CD4-positive, alpha-beta memory T cell (primary cell): ENCODE measurements around the gene MRPS34. TPM values are rescaled to one million over a fixed set of nuclear protein-coding genes. Genes with fewer than 3 reads are reported as not detected.

Source experiments
- CTCF ChIA-PET: fragments of 350-600 bp; sonication (Branson Sonifier 250); formaldehyde crosslinking; loops from one replicate; lab custom pipeline; 2021; ENCODE audit warnings: inconsistent platforms; ENCODE audit not compliant: partially characterized antibody; lab: Charles Lee
- POLR2A ChIA-PET: fragments of 350-600 bp; sonication (Branson Sonifier 250); formaldehyde crosslinking; loops from one replicate; lab custom pipeline; 2021; ENCODE audit not compliant: partially characterized antibody; lab: Charles Lee
- DNase-seq, 5 donors: peaks; one replicate each; pipeline versions ENCODE4 v3.0.0 to v3.0.0-alpha.2; 2020 to 2022; ENCODE audit warnings: mixed read lengths in 1 of 5
- H3K27ac ChIP-seq: one replicate; pipeline ENCODE4 v1.7.0; 2013; ENCODE audit warnings: low read depth, low read length
- H3K27me3 ChIP-seq: 2 replicates; pipeline ENCODE4 v1.7.0; 2013; ENCODE audit warnings: mild to moderate bottlenecking, low read length, moderate library complexity; ENCODE audit not compliant: insufficient read depth
- H3K36me3 ChIP-seq: 2 replicates; pipeline ENCODE4 v1.7.0; 2013; ENCODE audit warnings: mild to moderate bottlenecking, low read length, moderate library complexity; ENCODE audit not compliant: insufficient read depth
- H3K4me1 ChIP-seq: 2 replicates; pipeline ENCODE4 v1.7.0; 2013; ENCODE audit warnings: mild to moderate bottlenecking, low read length, moderate library complexity; ENCODE audit not compliant: insufficient read depth
- H3K4me3 ChIP-seq, 2 donors: one replicate each; pipeline ENCODE4 v1.7.0; 2013; ENCODE audit warnings: low read length in 2 of 2, mild to moderate bottlenecking in 1 of 2
- H3K9me3 ChIP-seq, 2 donors: one replicate each; pipeline ENCODE4 v1.7.0; 2013; ENCODE audit warnings: low read length in 2 of 2, control low read depth in 1 of 2; ENCODE audit not compliant: control insufficient read depth in 1 of 2
- H3K27ac Mint-ChIP-seq, 7 donors: one replicate each; pipeline ENCODE4 v1.8.0; 2020 to 2021; ENCODE audit warnings: mixed read lengths in 7 of 7, mild to moderate bottlenecking in 6 of 7, inconsistent platforms in 3 of 7, moderate library complexity in 3 of 7
- H3K27me3 Mint-ChIP-seq, 2 donors: one replicate each; pipeline ENCODE4 v1.8.0; 2020 to 2021; ENCODE audit warnings: mixed read lengths in 2 of 2
- H3K36me3 Mint-ChIP-seq, 2 donors: one replicate each; pipeline ENCODE4 v1.8.0; 2020 to 2021; ENCODE audit warnings: mixed read lengths in 2 of 2, inconsistent platforms in 1 of 2, mild to moderate bottlenecking in 1 of 2
- H3K4me1 Mint-ChIP-seq, 4 donors: one replicate each; pipeline ENCODE4 v1.8.0; 2020 to 2021; ENCODE audit warnings: mixed read lengths in 4 of 4, mild to moderate bottlenecking in 1 of 4
- H3K4me3 Mint-ChIP-seq, 8 donors: one replicate each; pipeline ENCODE4 v1.8.0; 2020 to 2021; ENCODE audit warnings: mixed read lengths in 8 of 8, mild to moderate bottlenecking in 7 of 8, moderate library complexity in 6 of 8, inconsistent platforms in 3 of 8
- H3K9me3 Mint-ChIP-seq, 8 donors: one replicate each; pipeline ENCODE4 v1.8.0; 2020 to 2021; ENCODE audit warnings: mixed read lengths in 8 of 8, mild to moderate bottlenecking in 5 of 8, inconsistent platforms in 3 of 8, moderate library complexity in 1 of 8
- intact Hi-C: fragments of 100-400 bp; cut with micrococcal nuclease; formaldehyde crosslinking; loops from one replicate; pipeline ENCODE4 v1.15.1; 2023
- polyA plus RNA-seq, 2 donors: library from polyadenylated mRNA; unstranded; fragments of 300-500 nt; fragmentation: Illumina TruSeq; gene quantifications; one replicate each; pipeline ENCODE4 v1.2.3, GENCODE V29; 2021
- total RNA-seq, 2 experiments: library from RNA; stranded (reverse); gene quantifications; one replicate each; pipeline ENCODE4 v1.2.3, GENCODE V29; 2021

MRPS34 gene
- total and polyA plus RNA-seq, 4 experiments from 2014 or later = 57.6 to 151 (median 103) TPM

- Mint-ChIP-seq H3K27ac (no peak overlapping the region), H3K36me3 (peaks cover 4 to 16% of the 10 kb centered on the region in 2 donors), H3K9me3 (no peaks in the 10 kb centered on the region), H3K27me3 (no peaks in the 10 kb centered on the region), H3K4me3 (no peak overlapping the region), H3K4me1 (peaks cover 8 to 20% (median 14%) of the 10 kb centered on the region in 4 donors)
- ChIA-PET POLR2A (interaction anchor here (0.7 to 2.8 kb wide), 2 partner anchors 11 to 54 kb away, joined by 3 to 11 read pairs; partner anchors contain the start of genes MAPK8IP3 and NME3), CTCF (no interaction called here)
- no peaks in the 10 kb centered on the region for H3K9me3 ChIP-seq
- H3K4me1 ChIP-seq = peaks cover 9% of the 10 kb centered on the region
- peaks cover 14% of the 10 kb centered on the region for H3K36me3 ChIP-seq
- H3K4me3 ChIP-seq = no peak overlapping the region
- no peak for DNase-seq
- no peak overlapping the region for H3K27ac ChIP-seq
- no peaks in the 10 kb centered on the region for H3K27me3 ChIP-seq
- intact Hi-C loops = no loop called here
Measured at GRCh38 chr16:1759511-1759910, 13.4 kb downstream of the MRPS34 start.

- peaks cover 4 to 20% of the 10 kb centered on the region in 2 donors for H3K36me3 Mint-ChIP-seq
- peaks cover 12% of the 10 kb centered on the region for H3K36me3 ChIP-seq
- no peak overlapping the region for H3K4me3 ChIP-seq
- no peaks in the 10 kb centered on the region for H3K27me3 Mint-ChIP-seq
- H3K9me3 ChIP-seq = no peaks in the 10 kb centered on the region
- no peak overlapping the region for H3K4me3 Mint-ChIP-seq
- no peaks in the 10 kb centered on the region for H3K27me3 ChIP-seq
- peaks cover 8 to 20% (median 14%) of the 10 kb centered on the region in 4 donors for H3K4me1 Mint-ChIP-seq
- intact Hi-C loops = no loop called here
- H3K27ac Mint-ChIP-seq = peak overlapping the region in 1 of 7 donors; percentile 37
- H3K9me3 Mint-ChIP-seq = no peaks in the 10 kb centered on the region
- ChIA-PET POLR2A (no interaction called here), CTCF (no interaction called here)
- DNase-seq = no peak
- H3K27ac ChIP-seq = no peak overlapping the region
- peaks cover 9% of the 10 kb centered on the region for H3K4me1 ChIP-seq
Measured at GRCh38 chr16:1758923-1759322, 14.0 kb downstream of the MRPS34 start.

- H3K9me3 ChIP-seq = no peaks in the 10 kb centered on the region
- H3K4me3 Mint-ChIP-seq = peak overlapping the region in 1 of 8 donors; percentile 11
- DNase-seq = no peak
- no peaks in the 10 kb centered on the region for H3K27me3 ChIP-seq
- CTCF ChIA-PET = no interaction called here
- H3K9me3 Mint-ChIP-seq = no peaks in the 10 kb centered on the region
- intact Hi-C loops = no loop called here
- H3K4me1 Mint-ChIP-seq = peaks cover 8 to 20% (median 14%) of the 10 kb centered on the region in 4 donors
- POLR2A ChIA-PET = no interaction called here
- peaks cover 9% of the 10 kb centered on the region for H3K4me1 ChIP-seq
- H3K27me3 Mint-ChIP-seq = no peaks in the 10 kb centered on the region
- H3K27ac Mint-ChIP-seq = peak overlapping the region in 3 of 7 donors; percentile 22 to 46 (median 23)
- peaks cover 4 to 22% of the 10 kb centered on the region in 2 donors for H3K36me3 Mint-ChIP-seq
- no peak overlapping the region for H3K4me3 ChIP-seq
- H3K36me3 ChIP-seq = peaks cover 10% of the 10 kb centered on the region
- no peak overlapping the region for H3K27ac ChIP-seq
Measured at GRCh38 chr16:1757714-1758461, 15.0 kb downstream of the MRPS34 start.

GRCh38 chr16:1754204-1754603 is 18.7 kb downstream of the MRPS34 start:
- no peaks in the 10 kb centered on the region for H3K27me3 Mint-ChIP-seq
- Histone ChIP-seq H3K36me3 (peaks cover 20% of the 10 kb centered on the region), H3K4me1 (peaks cover 9% of the 10 kb centered on the region), H3K4me3 (no peak overlapping the region), H3K27ac (no peak overlapping the region), H3K9me3 (no peaks in the 10 kb centered on the region), H3K27me3 (no peaks in the 10 kb centered on the region)
- intact Hi-C loops = no loop called here
- no peak overlapping the region for H3K4me3 Mint-ChIP-seq
- H3K36me3 Mint-ChIP-seq = peaks cover 8 to 22% of the 10 kb centered on the region in 2 donors
- H3K27ac Mint-ChIP-seq = peak overlapping the region in 1 of 7 donors; percentile 64
- H3K9me3 Mint-ChIP-seq = no peaks in the 10 kb centered on the region
- DNase-seq = no peak
- ChIA-PET CTCF (no interaction called here), POLR2A (no interaction called here)
- H3K4me1 Mint-ChIP-seq = peaks cover 8 to 20% (median 14%) of the 10 kb centered on the region in 4 donors

GRCh38 chr16:1752853-1753252 is 20.1 kb downstream of the MRPS34 start:
- no peak overlapping the region for H3K4me3 Mint-ChIP-seq
- intact Hi-C loops = no loop called here
- no peak overlapping the region for H3K27ac Mint-ChIP-seq
- Histone ChIP-seq H3K36me3 (peaks cover 33% of the 10 kb centered on the region), H3K4me3 (no peak overlapping the region), H3K27ac (no peak overlapping the region), H3K27me3 (no peaks in the 10 kb centered on the region), H3K9me3 (no peaks in the 10 kb centered on the region), H3K4me1 (peaks cover 9% of the 10 kb centered on the region)
- peak in 1 of 5 donors; percentile 9 for DNase-seq
- CTCF ChIA-PET = no interaction called here
- H3K27me3 Mint-ChIP-seq = no peaks in the 10 kb centered on the region
- peaks cover 8 to 20% (median 14%) of the 10 kb centered on the region in 4 donors for H3K4me1 Mint-ChIP-seq
- POLR2A ChIA-PET = no interaction called here
- H3K36me3 Mint-ChIP-seq = peaks cover 14 to 33% of the 10 kb centered on the region in 2 donors
- no peaks in the 10 kb centered on the region for H3K9me3 Mint-ChIP-seq

- peaks cover 18 to 39% of the 10 kb centered on the region in 2 donors for H3K36me3 Mint-ChIP-seq
- no peaks in the 10 kb centered on the region for H3K9me3 Mint-ChIP-seq
- H3K27me3 ChIP-seq = no peaks in the 10 kb centered on the region
- intact Hi-C loops = no loop called here
- no peak overlapping the region for H3K4me3 Mint-ChIP-seq
- H3K36me3 ChIP-seq = peaks cover 39% of the 10 kb centered on the region
- POLR2A ChIA-PET = no interaction called here
- H3K4me3 ChIP-seq = no peak overlapping the region
- peak in 1 of 5 donors; percentile 33 for DNase-seq
- no peak overlapping the region for H3K27ac ChIP-seq
- H3K4me1 Mint-ChIP-seq = peaks cover 3 to 12% (median 8%) of the 10 kb centered on the region in 4 donors
- no peak overlapping the region for H3K27ac Mint-ChIP-seq
- no peaks in the 10 kb centered on the region for H3K9me3 ChIP-seq
- no peaks in the 10 kb centered on the region for H3K27me3 Mint-ChIP-seq
- H3K4me1 ChIP-seq = peaks cover 3% of the 10 kb centered on the region
- CTCF ChIA-PET = no interaction called here
Measured at GRCh38 chr16:1751946-1752345, 21.0 kb downstream of the MRPS34 start.

GRCh38 chr16:1749152-1750117 is 23.5 kb downstream of the MRPS34 start:
- Histone ChIP-seq H3K9me3 (no peaks in the 10 kb centered on the region), H3K27me3 (no peaks in the 10 kb centered on the region), H3K4me1 (no peaks in the 10 kb centered on the region), H3K36me3 (peaks cover 49% of the 10 kb centered on the region), H3K4me3 (no peak overlapping the region), H3K27ac (no peak overlapping the region)
- peaks cover 26 to 54% of the 10 kb centered on the region in 2 donors for H3K36me3 Mint-ChIP-seq
- no peak overlapping the region for H3K27ac Mint-ChIP-seq
- H3K27me3 Mint-ChIP-seq = no peaks in the 10 kb centered on the region
- DNase-seq = peak in 1 of 5 donors; percentile 31
- H3K4me3 Mint-ChIP-seq = no peak overlapping the region
- H3K4me1 Mint-ChIP-seq = no peaks in the 10 kb centered on the region
- CTCF ChIA-PET = no interaction called here
- H3K9me3 Mint-ChIP-seq = no peaks in the 10 kb centered on the region
- POLR2A ChIA-PET = interaction anchor here (0.6 kb wide), 1 partner anchor 274 kb away, joined by 3 read pairs; no protein-coding TSS in a partner anchor
- intact Hi-C loops = no loop called here
